ENCODE data around the gene SSBP2. TPM values are rescaled to one million over a fixed set of nuclear protein-coding genes. Genes with fewer than 3 reads are reported as not detected.

Gene SSBP2
- 13.1 and 14.5 TPM in 2 replicates for total RNA-seq

GRCh38 chr5:81751009-81751835, at the start of gene SSBP2:
Gene SSBP2, minus strand, starts transcription at chr5:81751097. Its CDS starts 55 bp downstream, at chr5:81751042.

GRCh38 chr5:81393783-81394718, 356.8 kb downstream of the SSBP2 start, which contains the start of gene ACOT12:
Gene ACOT12, minus strand, starts transcription at chr5:81394134. Its CDS starts 20 bp downstream, at chr5:81394114.

Other genes with a start within 250 kb of the SSBP2 start
- gene ATG10, start 220.9 kb upstream of the SSBP2 start, total RNA-seq: 7.3 and 10.9 TPM in 2 replicates

Measured in aortic smooth muscle cell (primary cell).